Endothelial cell of umbilical vein (primary cell): ENCODE measurements around the gene CPNE5. TPM values are rescaled to one million over a fixed set of nuclear protein-coding genes. Genes with fewer than 3 reads are reported as not detected.

Experiments used
- BruUV-seq: library from RNA; stranded (reverse); fragments of 400-500 nt; replicated peaks from 2 replicates; lab custom pipeline; 2021; lab: Mats Ljungman, UMichigan
- CTCF ChIA-PET: fragments of 300-600, 350-600 bp; sonication (Branson Sonifier 250); formaldehyde crosslinking; loops from one replicate; lab custom pipeline; 2021; ENCODE audit warnings: antibody characterized with exemption, inconsistent platforms; lab: Charles Lee
- POLR2A ChIA-PET: fragments of 300-600, 350-600 bp; sonication (Branson Sonifier 250); formaldehyde crosslinking; loops from one replicate; lab custom pipeline; 2021; ENCODE audit warnings: antibody characterized with exemption, inconsistent platforms; lab: Charles Lee
- DNase-seq: peaks from one replicate; pipeline ENCODE4 v3.0.0-alpha.2; 2011; ENCODE audit warnings: low read depth, low spot score
- FAIRE-seq: peaks from 2 replicates; lab custom pipeline; 2011; peaks lifted over from hg19 to GRCh38; lab: Jason Lieb, UNC
- H2AFZ ChIP-seq: 2 replicates; pipeline ENCODE4 v1.6.0; 2012; ENCODE audit warnings: low read depth, low read length, control low read depth, inconsistent platforms
- H3K27ac ChIP-seq: 2 replicates; pipeline ENCODE4 v1.5.1; 2011; ENCODE audit warnings: low read depth, mild to moderate bottlenecking, control low read depth, low read length, moderate library complexity; ENCODE audit not compliant: insufficient read depth
- H3K27me3 ChIP-seq, 2 experiments: 2 replicates each; pipeline versions ENCODE4 v1.6.0 to v1.6.1; 2011; ENCODE audit warnings: low read length in 2 of 2, mixed read lengths in 1 of 2; ENCODE audit not compliant: control insufficient read depth in 2 of 2, insufficient read depth in 2 of 2
- H3K36me3 ChIP-seq, 2 experiments: 2 replicates in 1 of 2; 3 replicates in 1 of 2; pipeline ENCODE4 v1.5.1; 2011; ENCODE audit warnings: low read length in 2 of 2, mild to moderate bottlenecking in 1 of 2, moderate library complexity in 1 of 2; ENCODE audit not compliant: control insufficient read depth in 2 of 2, insufficient read depth in 2 of 2; ENCODE audit errors: extremely low read depth in 1 of 2
- H3K4me1 ChIP-seq: 3 replicates; pipeline ENCODE4 v1.5.1; 2011; ENCODE audit warnings: mild to moderate bottlenecking, low read length; ENCODE audit not compliant: control insufficient read depth, insufficient read depth; ENCODE audit errors: extremely low read depth
- H3K4me2 ChIP-seq: 2 replicates; pipeline ENCODE4 v1.6.1; 2011; ENCODE audit warnings: low read length, control low read depth, mixed read lengths; ENCODE audit not compliant: insufficient read depth
- H3K4me3 ChIP-seq, 3 experiments: fragments of 200-600 bp in 1 of 3; sonication (generic), shearing (Covaris generic) in 1 of 3; replicated peaks in 1 of 3; 2 replicates each; pipeline ENCODE4 v1.5.1; 2011 to 2016; ENCODE audit warnings: control low read depth in 3 of 3, low read length in 3 of 3, mild to moderate bottlenecking in 2 of 3, inconsistent platforms in 1 of 3, low read depth in 1 of 3, moderate library complexity in 1 of 3; ENCODE audit not compliant: insufficient read depth in 1 of 3
- H3K79me2 ChIP-seq: 2 replicates; pipeline ENCODE4 v1.6.0; 2012; ENCODE audit warnings: low read length, inconsistent platforms; ENCODE audit not compliant: control insufficient read depth, insufficient read depth
- H3K9ac ChIP-seq: replicated peaks from 2 replicates; pipeline ENCODE3; 2011; ENCODE audit warnings: low read length, control low read depth; ENCODE audit not compliant: insufficient read depth; ENCODE audit errors: extremely low read depth
- H3K9me1 ChIP-seq: replicated peaks from 3 replicates; pipeline ENCODE4 v1.6.0; 2011; ENCODE audit warnings: mild to moderate bottlenecking, low read length; ENCODE audit not compliant: control insufficient read depth, insufficient read depth; ENCODE audit errors: extremely low read depth
- H3K9me3 ChIP-seq: replicated peaks from 2 replicates; pipeline ENCODE4 v1.5.1; 2012; ENCODE audit warnings: low read length, inconsistent platforms; ENCODE audit not compliant: control insufficient read depth, insufficient read depth
- H4K20me1 ChIP-seq: replicated peaks from 2 replicates; pipeline ENCODE3; 2011; ENCODE audit warnings: mild to moderate bottlenecking, low read length; ENCODE audit not compliant: control insufficient read depth, insufficient read depth; ENCODE audit errors: extremely low read depth
- CTCF ChIP-seq, 2 donors: IDR thresholded peaks; 1 replicate in 1 of 2; 2 replicates in 1 of 2; pipeline ENCODE4 v1.5.1; 2011; ENCODE audit warnings: low read length in 2 of 2, mild to moderate bottlenecking in 2 of 2, moderate library complexity in 2 of 2, control low read depth in 1 of 2, inconsistent platforms in 1 of 2, low read depth in 1 of 2; ENCODE audit not compliant: insufficient read depth in 1 of 2; ENCODE audit errors: extremely low read depth in 1 of 2
- EZH2 ChIP-seq: IDR thresholded peaks from 2 replicates; pipeline ENCODE4 v1.6.1; 2012; ENCODE audit warnings: borderline replicate concordance, low read depth, mild to moderate bottlenecking, moderate library complexity, low read length, inconsistent platforms; ENCODE audit not compliant: severe bottlenecking
- FOS ChIP-seq: IDR thresholded peaks from 2 replicates; pipeline ENCODE4 v1.6.1; 2011; ENCODE audit warnings: mild to moderate bottlenecking, low read length, moderate library complexity, borderline replicate concordance; ENCODE audit not compliant: insufficient read depth
- GATA2 ChIP-seq: IDR thresholded peaks from 2 replicates; pipeline ENCODE4 v1.7.0; 2011; ENCODE audit warnings: low read depth, mild to moderate bottlenecking, moderate library complexity, mixed read lengths, low read length; ENCODE audit not compliant: insufficient read length, insufficient read depth
- JUN ChIP-seq: IDR thresholded peaks from 2 replicates; pipeline ENCODE4 v1.6.1; 2011; ENCODE audit warnings: borderline replicate concordance, low read depth; ENCODE audit not compliant: insufficient read length, insufficient read depth
- MAX ChIP-seq: IDR thresholded peaks from 2 replicates; pipeline ENCODE4 v1.6.1; 2011; ENCODE audit not compliant: insufficient read depth, insufficient read length
- MYC ChIP-seq: IDR thresholded peaks from one replicate; pipeline ENCODE4 v1.6.1; 2011; ENCODE audit warnings: mild to moderate bottlenecking, low read depth, low read length
- POLR2A ChIP-seq: IDR thresholded peaks from 2 replicates; pipeline ENCODE4 v1.6.1; 2012; ENCODE audit warnings: low read depth, mild to moderate bottlenecking, control low read depth, low read length
- POLR2AphosphoS5 ChIP-seq: IDR thresholded peaks from 2 replicates; pipeline ENCODE4 v1.6.1; 2012; ENCODE audit warnings: low read depth, mild to moderate bottlenecking, control low read depth, low read length, moderate library complexity; ENCODE audit not compliant: insufficient read depth
- dilution Hi-C: fragments of 300-500 bp; cut with MboI; formaldehyde crosslinking; loops from one replicate; pipeline ENCODE4 v1.15.0; 2019; ENCODE audit warnings: low sequenced_read_pairs; ENCODE audit not compliant: extremely low pct_ligation_motif_present
- intact Hi-C: fragments of 100-400 bp; cut with micrococcal nuclease; formaldehyde crosslinking; loops from one replicate; pipeline ENCODE4 v1.10.0; 2022
- polyA plus RNA-seq, 4 experiments: library from polyadenylated mRNA; depleted of rRNA in 3 of 4; stranded (reverse) in 3 of 4; unstranded in 1 of 4; fragments of >200 nt; gene quantifications; 2 replicates each; pipeline versions ENCODE4 v1.2.1 to v1.2.3, GENCODE V29; 2011 to 2012; ENCODE audit warnings: missing spikeins in 1 of 4
- total RNA-seq: library from RNA; stranded (reverse); gene quantifications from 2 replicates; pipeline ENCODE4 v1.2.3, GENCODE V29; 2021

Gene CPNE5
- total and polyA plus RNA-seq, 2 donors (not counting 3 experiments of a cell fraction or from before 2014, with no cell fraction given) = 18.8 to 49.4 TPM

- Histone ChIP-seq H3K4me3 (no peak overlapping the region), H3K27ac (no peak overlapping the region), H3K9me1 (no peaks in the 10 kb centered on the region), H3K9me3 (no peaks in the 10 kb centered on the region), H3K4me2 (no peak overlapping the region), H3K79me2 (peaks cover 37% of the 10 kb centered on the region), H3K27me3 (no peaks in the 10 kb centered on the region), H3K4me1 (peaks cover 8% of the 10 kb centered on the region), H3K9ac (no peak overlapping the region), H3K36me3 (peaks cover 3 to 6% of the 10 kb centered on the region in 2 experiments), H2AFZ (no peak overlapping the region), H4K20me1 (no peaks in the 10 kb centered on the region)
- BruUV-seq = no TSS peak
- dilution Hi-C loops = no loop called here
- CTCF ChIA-PET = interaction anchor here (1.1 to 3.2 kb wide), 2 partner anchors 11 to 12 kb away, joined by 4 to 17 read pairs; partner anchors contain the start of gene PPIL1
- no peak for TF ChIP-seq FOS
- TF ChIP-seq POLR2A = no peak
- intact Hi-C loops = no loop called here
- FAIRE-seq (no peak), DNase-seq (no peak)
- POLR2A ChIA-PET = no interaction called here
Measured at GRCh38 chr6:36862848-36863382, 23.7 kb upstream of the CPNE5 start.

- H3K4me3 ChIP-seq = no peak overlapping the region
- H2AFZ ChIP-seq = no peak overlapping the region
- dilution Hi-C loops = no loop called here
- H3K27me3 ChIP-seq = no peaks in the 10 kb centered on the region
- ChIA-PET POLR2A (no interaction called here), CTCF (interaction anchor here (1.1 kb wide), 1 partner anchor 12 kb away, joined by 4 read pairs; the partner anchor contains the start of gene PPIL1)
- FAIRE-seq (peak; percentile 38), DNase-seq (no peak)
- H3K9me3 ChIP-seq = no peaks in the 10 kb centered on the region
- H3K36me3 ChIP-seq = peaks cover 3 to 6% of the 10 kb centered on the region in 2 experiments
- intact Hi-C loops = no loop called here
- H3K4me1 ChIP-seq = peaks cover 8% of the 10 kb centered on the region
- BruUV-seq = no TSS peak
- no peaks in the 10 kb centered on the region for H4K20me1 ChIP-seq
- H3K27ac ChIP-seq = no peak overlapping the region
- peaks cover 31% of the 10 kb centered on the region for H3K79me2 ChIP-seq
- TF ChIP-seq CTCF (IDR thresholded peaks at IDR 0.05; ENCODE audit: extremely low read depth in 1 of 2, insufficient read depth in 1 of 2, low read depth in 1 of 2, low read length in 2 of 2) (no peak), POLR2A (no peak), POLR2AphosphoS5 (no peak), EZH2 (no peak), FOS (no peak), JUN (no peak), GATA2 (no peak), MAX (no peak), MYC (no peak)
- no peak overlapping the region for H3K4me2 ChIP-seq
- H3K9ac ChIP-seq = no peak overlapping the region
- H3K9me1 ChIP-seq = no peaks in the 10 kb centered on the region
Measured at GRCh38 chr6:36862164-36862847, 23.1 kb upstream of the CPNE5 start.
